Measurements from ENCODE around the gene TMEM63B. TPM values are rescaled to one million over a fixed set of nuclear protein-coding genes. Genes with fewer than 3 reads are reported as not detected.

The TMEM63B gene
- total and polyA plus RNA-seq, 2 of the 8 experiments (the other 6 are each of a cell fraction or from before 2014, with no cell fraction given): 61.1 to 96.8 TPM

GRCh38 chr6:44080561-44081521 lies 46.5 kb upstream of the TMEM63B start:
- WGBS, 2 experiments (ENCODE audit: extremely low coverage in 1 of 2, insufficient coverage in 1 of 2, insufficient read length in 1 of 2, insufficient replicate concordance in 2 of 2, low coverage in 1 of 2, low lambda C conversion rate in 2 of 2, missing lambda C conversion rate in 1 of 2): 85% methylated on average over 11 of the region's 11 CpGs; no CpG with 5 or more reads in 1 of the 2 experiments
- CTCF ChIA-PET (ENCODE audit: partially characterized antibody): interaction anchor here (0.8 to 5.1 kb wide), 22 partner anchors 17 to 412 kb away, joined by 3 to 59 read pairs (median 6); partner anchors contain the start of gene VEGFA
- no peak overlapping the region for H3K4ac ChIP-seq (replicated peaks; ENCODE audit: insufficient read length, low read depth, low read length)
- TF ChIP-seq TAF7 (optimal IDR thresholded peaks at IDR 0.05; ENCODE audit: borderline replicate concordance, low read depth, low read length): no peak
- TF ChIP-seq RXRA (IDR thresholded peaks at IDR 0.05; ENCODE audit: insufficient read depth, low read depth, low read length): no peak
- TF ChIP-seq BCL11A (IDR thresholded peaks at IDR 0.05; ENCODE audit: low read depth in 2 of 2, low read length in 2 of 2): no peak

More at GRCh38 chr6:44080561-44081521, 46.5 kb upstream of the TMEM63B start:
- Histone ChIP-seq H2AK5ac (ENCODE audit: low read depth, low read length) (no peak overlapping the region), H3K79me2 (ENCODE audit: control insufficient read depth in 1 of 2, insufficient read depth in 2 of 2, low read length in 2 of 2) (no peaks in the 10 kb centered on the region), H3K4me1 (replicated peaks in 1 of 4; ENCODE audit: control insufficient read depth in 3 of 4, insufficient read depth in 4 of 4, low read length in 3 of 4) (peaks cover 0 to 15% (median 12%) of the 10 kb centered on the region in 4 experiments; a peak in 6 of 7 replicates), H3K56ac (replicated peaks; ENCODE audit: insufficient read length, low read depth, low read length) (no peak overlapping the region), H3K18ac (ENCODE audit: extremely low read depth, low read length) (no peak overlapping the region; the same call in 1 of the 2 replicates), H3K4me3 (ENCODE audit: extremely low read depth in 1 of 4, insufficient read depth in 2 of 4, low read depth in 3 of 4, low read length in 4 of 4) (no peak overlapping the region), H3K23me2 (ENCODE audit: low read depth, low read length) (no peaks in the 10 kb centered on the region), H2BK5ac (ENCODE audit: low read depth, low read length) (no peak overlapping the region; the same call in 1 of the 2 replicates), H3K4me2 (ENCODE audit: insufficient read depth in 1 of 2, low read depth in 2 of 2, low read length in 2 of 2) (no peak overlapping the region), H2BK120ac (replicated peaks; ENCODE audit: low read depth, low read length) (no peak overlapping the region), H3K36me3 (ENCODE audit: control insufficient read depth in 2 of 4, insufficient read depth in 4 of 4, low read length in 3 of 4) (no peaks in the 10 kb centered on the region), H4K91ac (replicated peaks; ENCODE audit: insufficient read length, low read length) (no peak overlapping the region), H3K9ac (replicated peaks in 1 of 4; ENCODE audit: extremely low read depth in 1 of 4, low read depth in 3 of 4, low read length in 3 of 4) (no peak overlapping the region), H3K9me3 (ENCODE audit: insufficient read depth in 2 of 2, low read depth in 1 of 2, low read length in 1 of 2) (no peaks in the 10 kb centered on the region), H4K20me1 (replicated peaks in 1 of 2; ENCODE audit: control insufficient read depth in 1 of 2, insufficient read depth in 2 of 2, low read length in 2 of 2) (no peaks in the 10 kb centered on the region), H3K79me1 (ENCODE audit: low read depth, low read length) (no peaks in the 10 kb centered on the region), H4K5ac (ENCODE audit: insufficient read length, low read depth, low read length) (no peak overlapping the region), H2BK12ac (ENCODE audit: low read depth, low read length) (no peak overlapping the region), H2AFZ (ENCODE audit: low read length) (no peak overlapping the region), H3K23ac (ENCODE audit: insufficient read length) (no peak overlapping the region), H2BK20ac (ENCODE audit: low read length) (no peak overlapping the region), H3K27me3 (replicated peaks in 1 of 4; ENCODE audit: control insufficient read depth in 3 of 4, extremely low read depth in 1 of 4, insufficient read depth in 3 of 4, low read length in 3 of 4) (peaks cover 0 to 4% (median 2%) of the 10 kb centered on the region in 4 experiments; a peak in 2 of 7 replicates), H3K14ac (ENCODE audit: insufficient read length) (no peak overlapping the region), H2BK15ac (ENCODE audit: low read length) (no peak overlapping the region), H3K27ac (ENCODE audit: low read depth, low read length) (no peak overlapping the region), H4K8ac (ENCODE audit: extremely low read depth, insufficient read depth, low read length) (no peak overlapping the region)
- DNase-seq (ENCODE audit: low read depth in 1 of 2, low spot score in 2 of 2) (no peak), FAIRE-seq (no peak)
- POLR2A ChIA-PET (ENCODE audit: partially characterized antibody): interaction anchor here (0.8 to 1.2 kb wide), 3 partner anchors 86 to 378 kb away, joined by 3 read pairs; no protein-coding TSS in a partner anchor

Measured in H1 (cell line).